GOT3 (cell line): Measurements from ENCODE around the gene TINCR.

Source experiments
- DNase-seq: peaks from one replicate; lab custom pipeline; 2025; ENCODE audit warnings: mixed read lengths; lab: John Stamatoyannopoulos, UW

TINCR gene

DNA sequence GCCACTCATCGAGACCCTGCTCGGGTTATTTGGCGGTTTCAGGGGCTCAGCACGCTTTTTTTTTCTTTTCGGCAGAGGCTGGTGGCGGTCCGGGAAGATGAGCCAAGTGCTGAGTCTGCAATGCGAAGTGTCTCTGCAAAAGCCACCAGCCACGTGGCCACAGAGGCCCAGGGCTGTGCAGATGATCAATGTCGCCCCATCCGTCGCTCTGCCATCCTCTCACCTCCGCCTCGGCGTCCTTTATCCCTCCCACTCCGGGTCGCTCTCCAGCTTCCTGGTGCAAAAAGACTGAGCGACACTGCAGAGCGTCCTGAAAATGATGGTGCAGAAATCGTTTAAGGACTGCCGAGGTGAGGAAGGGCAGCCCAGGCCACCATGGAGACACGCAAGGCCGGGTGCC is 55.0 kb downstream of the TINCR start:
- DNase-seq, result no peak
